H1 (cell line): ENCODE results near the gene PACSIN1. TPM values are rescaled to one million over a fixed set of nuclear protein-coding genes. Genes with fewer than 3 reads are reported as not detected.

Experiments
- BRCA1 ChIP-seq: IDR thresholded peaks from 2 replicates; pipeline ENCODE4 v1.6.1; 2012; ENCODE audit warnings: low read depth, low read length, improper control_type of control experiment
- CBX5 ChIP-seq: fragments of 300-800, 300-1000 bp; sonication (generic); IDR thresholded peaks from 2 replicates; pipeline ENCODE4 v1.7.1; 2016; ENCODE audit warnings: antibody characterized with exemption, low read length, low read depth
- YY1 ChIP-seq: IDR thresholded peaks from 2 replicates; pipeline ENCODE4 v1.6.1; 2011; ENCODE audit warnings: low read depth, mild to moderate bottlenecking, low read length
- polyA plus RNA-seq, 7 experiments: library from polyadenylated mRNA; depleted of rRNA in 3 of 7; stranded (reverse) in 5 of 7; unstranded in 2 of 7; fragments of >200 nt in 5 of 7; fragments of 200-250 nt in 2 of 7; gene quantifications; 1 replicate in 5 of 7; 2 replicates in 1 of 7; 4 replicates in 1 of 7; pipeline versions ENCODE4 v1.2.1 to v1.2.3, GENCODE V29; 2011 to 2013; ENCODE audit warnings: missing spikeins in 2 of 7, mixed read lengths in 2 of 7
- total RNA-seq: library from RNA; stranded (reverse); fragmentation: NEBNext Ultra II Directional; extraction: Animal tissue kit (Norgen Biotek cat#: 25700); gene quantifications from 2 replicates; pipeline ENCODE4 v1.2.1, GENCODE V29; 2021

PACSIN1 gene
- total and polyA plus RNA-seq, 2 of the 8 experiments (the other 6 are each of a cell fraction or from before 2014, with no cell fraction given): 5.9 to 11.1 TPM

- TF ChIP-seq BRCA1: no peak
- TF ChIP-seq YY1: no peak
- no peak for TF ChIP-seq CBX5
Observed at GRCh38 chr6:34447910-34448309, 18.0 kb upstream of the PACSIN1 start (continued).
